SK-N-MC (cell line): ENCODE data around the gene PDSS2.

Experiments
- EZH2 ChIP-seq: fragments of 200-600 bp; sonication (generic); IDR thresholded peaks from one replicate; pipeline ENCODE4 v1.6.1; 2017; ENCODE audit warnings: antibody characterized with exemption
- FOXP2 ChIP-seq: optimal IDR thresholded peaks from 2 replicates; pipeline ENCODE3; 2011; ENCODE audit warnings: mild to moderate bottlenecking, moderate library complexity; ENCODE audit not compliant: insufficient read depth; ENCODE audit errors: extremely low read length, control extremely low read depth
- POLR2AphosphoS5 ChIP-seq: IDR thresholded peaks from 2 replicates; pipeline ENCODE4 v1.6.1; 2012; ENCODE audit warnings: mild to moderate bottlenecking, low read depth, low read length, borderline replicate concordance

DNA sequence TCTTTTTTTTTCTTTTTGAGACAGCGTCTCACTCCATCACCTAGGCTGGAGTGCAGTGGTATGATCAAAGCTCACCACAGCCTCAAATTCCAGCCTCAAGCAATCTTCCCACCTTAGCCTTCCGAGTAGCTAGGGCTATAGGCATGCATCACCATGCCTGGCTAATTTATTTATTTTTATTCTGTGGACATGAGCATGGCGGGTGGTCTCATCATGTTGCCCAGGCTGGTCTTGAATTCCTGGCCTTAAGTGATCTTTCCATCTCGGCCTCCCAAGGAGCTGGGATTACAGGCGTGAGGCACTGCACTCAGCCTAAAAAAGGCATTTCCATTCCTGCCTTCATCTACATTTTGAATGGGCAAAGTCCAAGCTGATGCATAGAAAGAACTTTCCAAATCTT is 287.9 kb downstream of the PDSS2 start:
- no peak for TF ChIP-seq POLR2AphosphoS5
- TF ChIP-seq EZH2, result no peak
- no peak for TF ChIP-seq FOXP2
